Keratinocyte (primary cell): Measurements from ENCODE around the gene DUSP22. TPM values are rescaled to one million over a fixed set of nuclear protein-coding genes. Genes with fewer than 3 reads are reported as not detected.

ENCODE experiments used
- DNase-seq: peaks from one replicate; pipeline ENCODE4 v3.0.0-alpha.2; 2011; ENCODE audit warnings: low read depth, missing footprints, low spot score
- FAIRE-seq: peaks from 2 replicates; lab custom pipeline; 2011; peaks lifted over from hg19 to GRCh38; lab: Jason Lieb, UNC
- H2AFZ ChIP-seq: 2 replicates; pipeline ENCODE4 v1.6.0; 2012; ENCODE audit warnings: low read length, control low read depth, inconsistent platforms; ENCODE audit not compliant: control insufficient read depth
- H3K27ac ChIP-seq: 2 replicates; pipeline ENCODE4 v1.5.1; 2011; ENCODE audit warnings: low read length; ENCODE audit not compliant: control insufficient read depth, insufficient read depth
- H3K27me3 ChIP-seq: 3 replicates; pipeline ENCODE4 v1.6.0; 2011; ENCODE audit warnings: low read length; ENCODE audit not compliant: control insufficient read depth, insufficient read depth; ENCODE audit errors: extremely low read depth
- H3K36me3 ChIP-seq, 2 experiments: 2 replicates in 1 of 2; 3 replicates in 1 of 2; pipeline ENCODE4 v1.5.1; 2011; ENCODE audit warnings: low read length in 2 of 2, mild to moderate bottlenecking in 1 of 2; ENCODE audit not compliant: control insufficient read depth in 2 of 2, insufficient read depth in 2 of 2; ENCODE audit errors: extremely low read depth in 1 of 2
- H3K4me1 ChIP-seq: 3 replicates; pipeline ENCODE4 v1.5.1; 2011; ENCODE audit warnings: low read length; ENCODE audit not compliant: control insufficient read depth, insufficient read depth; ENCODE audit errors: extremely low read depth
- H3K4me2 ChIP-seq: 3 replicates; pipeline ENCODE4 v1.6.0; 2011; ENCODE audit warnings: low read depth, low read length; ENCODE audit not compliant: control insufficient read depth, insufficient read depth; ENCODE audit errors: extremely low read depth
- H3K4me3 ChIP-seq, 3 experiments: fragments of 200-600 bp in 1 of 3; sonication (generic) in 1 of 3; 2 replicates in 2 of 3; 3 replicates in 1 of 3; pipeline ENCODE4 v1.5.1; 2011 to 2016; ENCODE audit warnings: low read length in 3 of 3, mild to moderate bottlenecking in 3 of 3, control low read depth in 2 of 3, inconsistent platforms in 1 of 3, low read depth in 1 of 3, mixed read lengths in 1 of 3, mixed run types in 1 of 3, moderate library complexity in 1 of 3; ENCODE audit not compliant: control insufficient read depth in 2 of 3, insufficient read depth in 2 of 3; ENCODE audit errors: extremely low read depth in 1 of 3
- H3K79me2 ChIP-seq: 2 replicates; pipeline ENCODE4 v1.6.0; 2012; ENCODE audit warnings: low read length; ENCODE audit not compliant: control insufficient read depth, insufficient read depth
- H3K9ac ChIP-seq: 3 replicates; pipeline ENCODE4 v1.6.0; 2011; ENCODE audit warnings: low read length; ENCODE audit not compliant: control insufficient read depth, insufficient read depth; ENCODE audit errors: extremely low read depth
- H3K9me1 ChIP-seq: 3 replicates; pipeline ENCODE4 v1.6.0; 2011; ENCODE audit warnings: low read length; ENCODE audit not compliant: control insufficient read depth, insufficient read depth; ENCODE audit errors: extremely low read depth
- H3K9me3 ChIP-seq: 2 replicates; pipeline ENCODE4 v1.5.1; 2012; ENCODE audit warnings: low read depth, low read length; ENCODE audit not compliant: control insufficient read depth
- H4K20me1 ChIP-seq: 3 replicates; pipeline ENCODE4 v1.6.0; 2011; ENCODE audit warnings: low read length; ENCODE audit not compliant: control insufficient read depth, insufficient read depth; ENCODE audit errors: extremely low read depth
- CTCF ChIP-seq, 3 experiments: IDR thresholded peaks in 1 of 3; conservative IDR thresholded peaks in 1 of 3; optimal IDR thresholded peaks in 1 of 3; 2 replicates in 2 of 3; 3 replicates in 1 of 3; pipeline versions ENCODE3 to v1.5.1; 2011; ENCODE audit warnings: low read length in 3 of 3, mild to moderate bottlenecking in 3 of 3, moderate library complexity in 2 of 3, control low read depth in 1 of 3, inconsistent platforms in 1 of 3; ENCODE audit not compliant: insufficient read depth in 2 of 3; ENCODE audit errors: extremely low read depth in 1 of 3
- EZH2 ChIP-seq: IDR thresholded peaks from one replicate; pipeline ENCODE4 v1.6.1; 2012; ENCODE audit warnings: inconsistent platforms, mild to moderate bottlenecking, low read length, moderate library complexity
- dilution Hi-C: fragments of 300-500 bp; cut with MboI; formaldehyde crosslinking; loops from one replicate; pipeline ENCODE4 v1.7.0; 2020; ENCODE audit warnings: low sequenced_read_pairs; ENCODE audit not compliant: extremely low pct_ligation_motif_present
- polyA plus RNA-seq, 5 experiments: library from polyadenylated mRNA; depleted of rRNA in 3 of 5; stranded (reverse) in 3 of 5; stranded (forward) in 1 of 5; unstranded in 1 of 5; fragments of >200 nt; gene quantifications; 1 replicate in 1 of 5; 2 replicates in 3 of 5; 3 replicates in 1 of 5; pipeline versions ENCODE4 v1.2.1 to v1.2.3, GENCODE V29; 2011 to 2012; ENCODE audit warnings: missing spikeins in 2 of 5, low read depth in 1 of 5, low replicate concordance in 1 of 5

Gene DUSP22
- polyA plus RNA-seq, 1 donor (not counting 4 experiments of a cell fraction or from before 2014, with no cell fraction given), result 17.3 TPM

DNA sequence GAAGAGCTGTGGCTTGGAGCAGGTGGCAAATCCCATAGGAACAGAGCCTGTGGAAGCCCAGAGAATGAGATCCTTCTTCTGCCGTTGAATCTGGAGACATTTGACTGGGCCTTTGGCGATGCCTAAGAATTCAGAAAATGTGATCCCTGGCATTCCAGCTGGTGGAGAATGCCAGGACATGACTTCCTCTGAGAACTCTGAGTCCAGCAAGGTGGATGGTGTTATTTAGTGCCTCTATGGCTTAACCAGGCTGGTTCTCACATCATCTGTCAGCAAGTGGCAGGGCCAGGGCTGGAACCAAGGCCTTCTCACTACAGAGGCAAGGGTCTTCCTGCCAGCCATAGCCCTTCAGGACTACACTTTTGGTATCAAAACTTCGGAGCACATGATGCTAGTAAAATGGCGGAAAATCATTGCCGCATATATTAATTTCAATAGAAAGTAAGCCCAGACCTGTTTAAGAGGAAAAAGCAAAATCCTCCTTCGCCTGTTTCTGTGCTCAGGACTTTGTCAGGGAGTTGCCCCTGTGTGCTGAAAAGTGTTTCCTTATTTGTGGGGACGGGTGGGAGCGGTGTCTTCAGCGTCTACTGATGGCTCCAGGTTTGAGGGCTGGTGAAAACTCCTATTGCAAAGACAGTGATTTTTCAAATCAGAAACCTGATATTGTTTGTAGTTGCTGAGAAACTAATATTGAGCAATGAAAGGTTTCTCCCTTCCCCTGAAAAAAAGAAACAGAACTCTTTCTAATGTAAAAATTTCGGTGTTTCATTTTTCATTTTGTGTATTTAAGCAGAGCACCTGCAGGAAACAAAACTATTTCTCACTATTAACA lies 23.9 kb downstream of the DUSP22 start:
- dilution Hi-C loops, result no loop called here
- no peak overlapping the region for H3K4me2 ChIP-seq
- TF ChIP-seq EZH2 (no peak), CTCF (optimal IDR thresholded peaks at IDR 0.05 in 1 of 3, IDR thresholded peaks at IDR 0.05 in 1 of 3, conservative IDR thresholded peaks at IDR 0.05 in 1 of 3; ENCODE audit: extremely low read depth in 1 of 3, insufficient read depth in 2 of 3, low read length in 3 of 3) (no peak)
- DNase-seq, result no peak
- H3K9me3 ChIP-seq, result peaks cover 1% of the 10 kb centered on the region
- H3K79me2 ChIP-seq, result no peaks in the 10 kb centered on the region
- no peak overlapping the region for H3K27ac ChIP-seq
- H2AFZ ChIP-seq, result no peak overlapping the region
- H3K27me3 ChIP-seq, result no peaks in the 10 kb centered on the region
- H4K20me1 ChIP-seq, result no peaks in the 10 kb centered on the region
- no peak overlapping the region for H3K9ac ChIP-seq
- H3K9me1 ChIP-seq, result no peaks in the 10 kb centered on the region
- H3K4me3 ChIP-seq, result no peak overlapping the region
- peaks cover 3 to 4% of the 10 kb centered on the region in 2 experiments for H3K36me3 ChIP-seq
- FAIRE-seq, result no peak
- H3K4me1 ChIP-seq, result no peaks in the 10 kb centered on the region

GRCh38 chr6:316753-317038 lies 24.4 kb downstream of the DUSP22 start:
- no peaks in the 10 kb centered on the region for H3K27me3 ChIP-seq
- DNase-seq, result no peak
- no peak overlapping the region for H3K4me2 ChIP-seq
- TF ChIP-seq CTCF (optimal IDR thresholded peaks at IDR 0.05 in 1 of 3, IDR thresholded peaks at IDR 0.05 in 1 of 3, conservative IDR thresholded peaks at IDR 0.05 in 1 of 3; ENCODE audit: extremely low read depth in 1 of 3, insufficient read depth in 2 of 3, low read length in 3 of 3) (no peak), EZH2 (no peak)
- H3K36me3 ChIP-seq, result peaks cover 3 to 4% of the 10 kb centered on the region in 2 experiments
- no peak overlapping the region for H2AFZ ChIP-seq
- no peaks in the 10 kb centered on the region for H3K9me1 ChIP-seq
- H3K4me1 ChIP-seq, result no peaks in the 10 kb centered on the region
- FAIRE-seq, result no peak
- no peaks in the 10 kb centered on the region for H4K20me1 ChIP-seq
- peaks cover 1% of the 10 kb centered on the region for H3K9me3 ChIP-seq
- dilution Hi-C loops, result no loop called here
- H3K9ac ChIP-seq, result no peak overlapping the region
- no peak overlapping the region for H3K27ac ChIP-seq
- H3K4me3 ChIP-seq, result no peak overlapping the region
- no peaks in the 10 kb centered on the region for H3K79me2 ChIP-seq
